GM18867 (cell line): ENCODE data around the gene DHX32.
"Not testable (repeated sequence)": the region's sequence is repeated elsewhere in the genome, so short reads cannot be mapped to it uniquely, and the experiment has no call there.

Source experiments
- ATAC-seq: cut with Tn5 transposase; IDR thresholded peaks from one replicate; pipeline ENCODE4 v1.9.1; 2021; ENCODE audit warnings: mild to moderate bottlenecking, moderate library complexity; ENCODE audit not compliant: unreplicated experiment

The DHX32 gene

GRCh38 chr10:125896088-125896934 lies 15.2 kb upstream of the DHX32 start, which contains the start of gene FANK1:
FANK1 (plus strand) TSS chr10:125896564; CDS start chr10:125896643, 79 bp downstream.
- peak; percentile 90 for ATAC-seq

- peak; percentile 49 for ATAC-seq
Observed at GRCh38 chr10:125895130-125896087, 14.3 kb upstream of the DHX32 start.

DNA sequence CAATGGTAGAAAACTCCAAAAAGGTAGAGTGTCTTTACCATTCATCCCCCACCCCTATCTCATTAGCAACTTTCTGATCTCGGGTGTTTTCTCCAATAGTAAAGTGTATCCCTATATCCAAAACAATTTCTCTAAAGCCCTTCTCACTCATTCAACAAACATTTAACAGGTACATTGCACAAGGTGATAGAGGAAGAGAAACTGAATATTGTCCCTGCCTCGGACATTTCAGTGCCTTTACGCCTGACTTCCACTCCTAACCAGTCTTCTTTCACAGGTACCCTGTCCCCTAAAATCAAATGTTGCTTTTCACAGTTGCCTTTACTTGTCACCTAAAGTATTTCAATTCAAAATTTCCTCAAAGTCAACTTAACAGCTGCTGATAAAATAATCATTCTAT lies 13.1 kb upstream of the DHX32 start:
- ATAC-seq = not testable (repeated sequence)

GRCh38 chr10:125892402-125892801 lies 11.3 kb upstream of the DHX32 start:
- not testable (repeated sequence) for ATAC-seq

DNA sequence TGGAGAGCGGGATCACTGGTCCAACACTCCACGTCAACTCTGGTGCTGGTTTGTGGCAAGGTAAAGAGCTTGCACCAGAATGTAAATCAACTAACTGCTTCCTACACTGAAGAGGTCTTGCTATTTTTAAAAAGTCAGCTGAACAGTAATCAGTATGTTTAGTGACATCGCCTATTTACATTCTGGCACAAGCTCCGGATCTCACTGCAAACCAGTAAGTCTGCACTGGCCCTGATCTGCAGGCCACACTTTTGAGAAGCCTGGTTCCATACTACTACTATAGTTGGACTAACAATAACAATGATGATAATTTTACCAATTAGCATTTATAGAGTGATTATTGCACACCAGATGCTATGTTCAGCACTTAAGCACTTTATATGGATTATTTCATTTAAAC lies 8.3 kb upstream of the DHX32 start:
- not testable (repeated sequence) for ATAC-seq

GRCh38 chr10:125886914-125887512 lies 5.9 kb upstream of the DHX32 start:
- no peak for ATAC-seq

DNA sequence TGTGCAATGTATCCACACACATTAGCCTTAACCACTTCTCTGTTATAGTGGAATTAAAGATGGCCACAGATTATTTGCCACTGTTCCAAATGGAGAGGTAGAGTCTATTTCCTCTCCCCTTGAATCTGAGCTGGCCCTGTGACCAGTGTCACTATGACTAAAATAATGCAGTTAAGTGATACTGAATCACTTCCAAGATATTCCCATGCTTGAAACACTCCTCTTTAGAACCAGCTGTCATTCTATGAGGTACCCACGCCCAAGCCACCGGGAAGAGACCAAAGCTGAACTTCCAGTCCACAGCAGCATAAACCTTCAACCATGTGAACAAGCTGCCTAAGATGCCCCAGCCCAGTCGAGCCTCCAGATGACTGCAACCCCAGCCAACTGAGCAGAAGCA lies 2.1 kb upstream of the DHX32 start:
- no peak for ATAC-seq

DNA sequence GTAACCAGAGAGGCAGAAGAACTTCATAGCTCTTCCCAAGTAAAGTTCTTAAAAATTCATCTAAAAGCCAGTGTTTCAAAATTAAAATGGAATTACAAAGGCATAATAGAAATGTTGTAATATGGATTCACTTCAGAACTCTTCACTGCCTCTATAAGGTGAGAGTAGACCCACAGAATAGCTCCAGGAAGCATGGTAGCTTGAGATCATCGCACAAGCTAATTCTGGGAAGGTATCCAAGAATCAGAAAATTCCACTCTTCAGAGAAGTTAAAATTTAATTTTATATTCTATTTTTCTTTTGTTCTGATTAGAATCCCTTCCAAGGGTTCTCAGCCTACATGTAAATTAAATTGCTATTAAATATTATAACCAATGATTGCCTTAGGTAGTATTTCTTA lies 1.5 kb upstream of the DHX32 start:
- ATAC-seq = no peak

DNA sequence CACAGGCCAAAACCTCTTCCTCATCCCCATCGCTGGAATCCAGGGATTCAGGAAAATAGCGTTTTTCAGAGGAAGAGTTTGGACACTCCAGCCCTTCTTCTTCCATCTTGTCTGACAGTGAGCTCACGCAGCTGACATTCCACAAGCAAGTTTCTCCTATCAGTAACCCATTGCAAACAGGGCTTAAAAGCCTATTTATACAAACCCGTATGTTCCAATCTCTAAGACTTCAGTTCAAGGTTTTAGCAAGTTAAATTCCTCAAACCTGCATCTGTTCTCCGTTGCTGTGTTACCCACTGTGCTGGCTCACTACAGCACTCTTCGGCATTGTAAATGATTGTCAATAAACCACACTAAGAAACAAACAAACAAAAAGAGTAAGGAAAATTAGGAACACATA lies 373 bp downstream of the DHX32 start:
- no peak for ATAC-seq

GRCh38 chr10:125878957-125879835 lies 1.9 kb downstream of the DHX32 start:
- no peak for ATAC-seq

DNA sequence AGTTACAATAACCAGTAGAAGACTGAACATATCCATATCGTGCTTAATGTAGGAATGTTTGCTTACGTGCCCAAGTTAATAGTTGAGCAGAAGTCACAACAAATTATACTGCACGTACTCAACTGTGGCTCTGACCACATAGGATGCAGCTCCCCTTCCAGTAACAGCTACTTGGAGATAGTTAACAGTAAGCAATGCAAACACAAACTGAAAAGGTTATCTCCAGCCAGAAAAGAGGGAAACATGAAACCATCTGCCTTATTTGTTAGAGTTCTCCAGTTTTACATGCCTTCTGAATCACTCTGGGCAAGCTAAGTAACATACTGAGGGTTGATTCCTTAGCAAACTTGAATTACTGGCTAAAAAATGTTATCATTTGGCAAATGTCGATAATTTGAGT lies 9.8 kb downstream of the DHX32 start:
- ATAC-seq = no peak

GRCh38 chr10:125868372-125868975 lies 12.6 kb downstream of the DHX32 start:
- ATAC-seq = peak; percentile 87

GRCh38 chr10:125866421-125867029 lies 14.6 kb downstream of the DHX32 start:
- ATAC-seq = no peak

DNA sequence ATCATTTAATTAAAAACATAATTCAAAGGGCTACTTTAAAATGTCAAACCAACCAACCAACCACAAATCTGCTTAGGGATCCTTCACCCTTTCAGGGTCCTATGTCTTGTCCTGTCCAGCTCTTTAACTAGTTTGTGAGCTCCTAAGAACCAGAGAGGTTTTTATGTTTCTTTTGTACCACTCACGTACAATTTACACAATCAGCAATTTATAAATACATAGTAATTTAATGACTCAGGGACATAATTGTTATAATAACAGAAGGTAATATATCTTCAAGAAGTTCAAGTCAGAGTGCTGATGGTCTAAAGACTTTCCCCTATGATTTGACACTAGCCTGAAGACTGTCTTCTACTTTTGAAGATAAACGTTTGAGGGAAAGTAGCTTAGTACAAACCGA lies 16.0 kb downstream of the DHX32 start:
- no peak for ATAC-seq

DNA sequence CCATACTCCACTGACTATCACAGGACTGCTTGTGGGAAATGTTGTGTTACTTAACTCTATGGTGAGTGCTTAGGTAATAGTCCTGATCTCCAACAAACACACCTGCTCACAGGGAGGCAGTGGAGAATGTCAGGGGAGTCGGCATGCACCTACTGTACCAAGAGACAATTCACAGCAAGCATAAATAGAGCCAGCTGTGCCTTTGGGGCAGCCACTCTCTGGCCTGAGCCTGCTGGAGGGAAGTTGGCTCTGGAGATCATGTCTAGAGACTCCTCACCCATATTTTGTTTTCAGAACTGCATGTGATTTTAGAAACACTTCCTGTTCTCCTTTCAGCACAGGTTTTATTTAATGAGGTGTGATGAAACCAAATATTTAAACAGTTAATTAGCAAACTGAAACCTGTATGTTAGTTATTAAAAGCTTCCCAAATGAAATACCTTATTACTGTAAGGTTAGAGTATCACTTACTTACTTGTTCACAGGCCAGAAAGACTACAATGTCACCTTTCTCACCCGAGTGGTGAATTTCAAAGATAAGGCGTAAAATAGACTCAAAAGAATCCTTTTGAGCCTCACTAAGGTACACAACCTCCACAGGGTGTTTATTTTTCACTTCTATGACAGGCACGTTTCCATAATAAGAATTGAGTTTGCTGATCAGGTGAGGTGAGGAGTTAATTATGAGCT lies 21.8 kb downstream of the DHX32 start:
- no peak for ATAC-seq

DNA sequence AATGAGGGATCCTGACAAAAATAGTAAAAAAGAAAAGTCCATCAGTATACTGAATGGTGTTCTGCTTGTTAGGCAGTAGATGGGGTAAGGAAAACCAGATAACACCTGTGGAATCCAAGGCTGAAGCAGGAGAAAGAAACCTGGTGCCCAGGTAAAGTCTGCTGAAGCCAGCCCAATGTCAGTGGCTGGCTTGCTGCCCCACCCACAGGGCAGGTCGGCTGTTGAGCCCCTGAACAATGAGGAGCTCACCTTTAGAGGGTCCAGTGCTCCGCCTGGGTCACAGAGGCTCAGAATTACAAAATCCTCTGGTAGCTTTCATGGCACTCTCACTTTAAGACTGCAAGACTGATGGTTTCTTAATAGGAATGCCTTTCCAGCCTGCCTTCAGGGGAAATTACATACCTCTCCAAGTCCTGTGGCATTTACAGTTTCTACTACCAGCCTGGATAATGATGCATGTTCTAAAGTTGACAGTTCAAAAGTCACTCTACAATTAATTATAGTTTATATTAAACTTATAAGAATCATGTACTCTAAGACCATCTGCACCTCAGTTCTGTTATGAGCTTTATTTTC lies 23.8 kb downstream of the DHX32 start:
- ATAC-seq = no peak

DNA sequence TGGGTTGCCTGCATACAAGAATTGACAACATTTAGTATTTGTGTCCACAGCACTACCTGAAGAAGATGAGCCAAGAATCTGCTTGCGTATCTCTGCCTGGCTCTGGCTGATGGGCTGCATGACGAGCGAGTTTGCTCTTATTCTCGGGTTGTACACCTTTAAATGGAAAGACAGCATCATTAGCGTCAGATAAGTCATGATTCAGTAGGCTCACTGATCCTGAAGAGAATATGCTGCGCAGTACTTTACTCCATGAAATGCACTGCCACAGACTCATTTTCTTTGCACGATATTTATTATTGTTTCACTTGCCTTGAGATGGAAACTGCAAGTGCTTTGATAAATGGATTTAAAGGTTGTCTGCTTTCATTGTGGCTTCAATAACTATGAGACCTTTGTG lies 28.6 kb downstream of the DHX32 start:
- ATAC-seq = no peak
